ENCODE results near the gene PDZD2.
A peak's percentile ranks its signal among the peaks of the same experiment; 100 is the strongest.

Gene PDZD2

DNA sequence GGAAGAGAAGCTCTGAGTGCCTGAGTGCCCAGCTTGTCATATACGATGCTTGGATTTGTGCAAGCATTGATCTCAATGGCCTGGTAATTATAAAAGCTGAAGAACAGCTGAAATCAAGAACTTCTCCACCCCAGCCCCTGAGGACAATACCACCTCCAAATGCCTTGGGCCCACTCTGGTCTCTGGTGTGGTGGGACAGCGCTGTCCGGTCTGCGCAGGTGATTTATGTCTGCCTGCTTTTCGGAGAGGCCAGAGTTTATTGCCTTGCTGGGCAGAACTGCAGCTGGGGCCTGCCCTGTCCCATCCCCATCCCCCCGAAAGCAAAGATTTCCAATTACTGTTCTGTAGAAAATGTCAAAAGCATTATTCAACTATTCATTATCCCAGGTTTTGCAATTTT, 1.1 kb upstream of the PDZD2 start:
- DNase-seq, result no peak

DNA sequence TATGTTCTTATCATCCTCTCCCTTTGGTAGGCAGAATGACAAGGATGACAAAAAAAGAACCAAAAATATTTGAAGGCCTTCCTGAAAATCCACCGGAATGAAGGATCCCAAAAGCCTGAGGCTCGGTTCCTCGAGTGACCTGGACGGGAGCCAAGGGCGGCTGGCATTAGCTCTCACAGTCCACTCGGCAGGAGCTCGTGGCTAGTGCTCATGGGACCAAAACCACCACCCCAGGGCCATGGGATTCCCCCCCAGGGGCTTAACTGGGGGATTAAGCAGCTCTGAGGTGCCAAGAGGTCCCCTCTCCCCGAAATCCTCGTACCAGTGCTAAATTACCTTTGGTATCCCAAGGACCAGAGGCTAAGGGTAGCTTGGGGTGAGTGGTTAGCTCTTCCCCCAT, 586 bp upstream of the PDZD2 start:
- DNase-seq, result peak in 17 of 56 donors; percentile 12 to 62 (median 47)

DNA sequence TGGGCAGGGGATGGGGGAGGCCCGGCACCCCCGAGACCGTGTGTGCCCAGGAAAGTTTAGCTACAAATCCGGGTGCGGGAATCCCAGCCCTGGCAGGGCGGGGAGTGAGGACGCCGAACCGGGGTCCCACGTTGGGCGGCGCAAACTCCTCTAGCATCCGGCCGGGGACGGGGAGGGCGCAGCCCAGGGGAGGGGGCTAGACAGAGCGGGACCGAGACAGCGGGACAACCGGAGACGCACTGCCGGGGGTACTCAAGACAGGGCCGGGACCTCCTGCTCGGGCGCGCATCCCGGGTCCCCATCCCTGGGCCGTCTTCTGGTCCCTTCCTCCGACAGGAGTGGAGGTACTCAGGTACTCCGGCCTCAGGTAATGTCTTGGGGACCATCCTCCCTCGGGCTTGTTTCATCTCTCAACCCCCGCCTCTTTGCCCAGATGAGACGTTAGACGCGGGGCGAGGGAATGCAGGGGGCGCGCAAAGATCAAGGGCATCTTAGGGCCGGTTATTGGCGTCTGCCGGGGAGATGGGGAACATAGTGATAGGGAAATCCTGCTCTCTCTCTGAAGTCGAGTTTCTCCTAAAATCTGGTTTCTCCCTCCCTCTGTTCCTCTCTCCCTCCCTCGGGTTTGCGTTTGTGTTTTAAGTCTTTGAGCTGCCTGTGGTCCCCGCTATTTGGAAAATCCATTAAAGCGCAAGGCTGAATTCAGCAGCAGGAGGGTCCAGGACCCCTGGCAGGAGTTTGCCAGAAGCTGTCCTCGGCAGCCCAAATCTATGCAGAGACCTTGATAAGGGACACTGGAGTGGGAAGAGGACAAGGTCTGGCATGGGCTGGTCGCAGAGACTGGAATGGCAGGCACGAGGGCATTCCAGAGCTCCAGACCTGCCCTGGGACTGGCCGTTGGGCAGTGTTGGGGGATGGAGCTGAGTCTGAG, 815 bp downstream of the PDZD2 start:
- DNase-seq, result peak in 22 of 56 donors; percentile 14 to 57 (median 39)

DNA sequence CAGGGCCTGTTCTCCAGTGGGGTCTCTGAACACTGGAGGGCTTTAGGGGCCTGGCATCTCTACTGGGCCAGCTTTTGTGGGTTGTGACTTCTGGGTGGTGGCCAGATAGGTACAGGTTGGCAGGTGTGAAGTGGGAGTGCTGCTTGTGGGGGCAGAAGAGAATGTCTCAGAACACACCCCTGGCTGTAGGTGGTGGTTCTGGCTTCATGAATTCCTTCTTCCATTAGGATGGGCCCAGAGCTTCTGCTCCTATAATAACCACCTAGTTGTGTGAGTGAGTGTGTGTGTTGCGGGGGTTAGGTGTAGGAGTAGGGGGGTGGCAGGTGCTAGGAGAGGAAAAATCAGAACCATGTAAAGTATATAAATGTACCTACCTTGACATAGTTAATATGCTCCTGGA, 1.6 kb downstream of the PDZD2 start:
- peak in 9 of 56 donors; percentile 15 to 51 (median 35) for DNase-seq

DNA sequence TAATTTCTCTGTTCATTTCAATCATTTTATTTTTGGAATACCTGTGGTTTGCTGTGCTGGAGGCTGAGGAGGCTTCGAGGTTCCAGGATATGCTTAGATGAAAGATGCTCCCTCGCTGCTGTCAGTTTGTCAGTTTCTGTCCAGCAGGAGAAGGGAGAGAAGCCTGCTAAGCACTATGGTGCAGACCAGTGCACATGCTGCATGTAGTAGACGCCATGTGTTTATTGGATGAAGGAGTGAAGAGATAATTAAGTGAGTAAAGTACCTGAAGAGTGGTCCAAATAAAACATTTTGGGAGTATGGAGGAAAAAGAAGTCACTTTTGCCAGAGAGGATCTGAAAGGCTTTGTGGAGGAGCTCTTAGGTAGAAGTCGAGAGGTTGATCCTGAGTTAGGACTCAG, 2.1 kb downstream of the PDZD2 start:
- no peak for DNase-seq

DNA sequence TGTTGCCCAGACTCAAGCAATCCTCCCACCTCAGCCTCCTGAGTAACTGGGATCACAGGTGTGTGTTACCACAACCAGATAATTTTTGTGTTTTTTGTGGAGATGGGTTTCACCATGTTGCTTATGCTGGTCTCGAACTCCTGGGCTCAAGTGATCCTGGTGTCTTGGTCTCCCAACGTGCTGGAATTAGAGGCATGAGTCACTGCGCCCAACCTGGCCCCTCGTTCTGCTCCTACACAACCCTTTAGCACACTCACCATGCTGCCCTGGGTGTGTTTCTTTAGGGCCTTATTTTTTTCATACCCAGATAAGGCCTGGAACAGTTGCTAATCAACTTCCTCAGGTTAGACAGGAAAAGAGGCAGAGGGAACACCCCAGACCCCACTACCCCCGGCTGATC, 2.6 kb downstream of the PDZD2 start:
- no peak for DNase-seq

DNA sequence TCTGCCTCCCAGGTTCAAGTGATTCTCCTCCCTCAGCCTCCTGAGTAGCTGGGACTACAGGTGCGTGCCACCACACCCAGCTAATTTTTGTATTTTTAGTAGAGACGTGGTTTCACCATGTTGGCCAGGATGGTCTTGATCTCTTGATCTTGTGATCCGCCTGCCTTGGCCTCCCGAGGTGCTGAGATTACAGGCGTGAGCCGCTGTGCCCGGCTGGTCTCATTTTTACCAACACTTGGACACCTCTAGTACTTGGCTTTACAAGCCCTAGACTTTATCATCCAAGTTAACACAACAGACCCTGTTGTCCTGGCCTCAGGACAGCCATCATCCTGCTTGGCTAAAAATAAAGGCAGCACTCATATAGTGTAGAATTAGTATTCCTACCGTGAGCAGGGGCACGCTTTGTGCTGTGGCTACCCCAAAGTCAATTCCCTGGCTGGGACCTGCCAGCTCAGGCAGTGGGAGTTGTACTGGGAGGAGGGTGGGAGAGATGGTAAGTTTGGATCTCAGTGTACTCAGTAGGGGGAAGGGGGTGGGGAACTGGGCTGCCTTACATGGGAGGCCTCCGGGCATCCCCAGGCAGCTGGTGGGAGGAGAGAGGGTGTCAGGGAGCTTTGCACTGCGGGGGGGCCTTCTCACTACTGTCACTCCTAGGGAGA, 6.6 kb downstream of the PDZD2 start:
- DNase-seq, result peak in 10 of 56 donors; percentile 4 to 35 (median 16)

DNA sequence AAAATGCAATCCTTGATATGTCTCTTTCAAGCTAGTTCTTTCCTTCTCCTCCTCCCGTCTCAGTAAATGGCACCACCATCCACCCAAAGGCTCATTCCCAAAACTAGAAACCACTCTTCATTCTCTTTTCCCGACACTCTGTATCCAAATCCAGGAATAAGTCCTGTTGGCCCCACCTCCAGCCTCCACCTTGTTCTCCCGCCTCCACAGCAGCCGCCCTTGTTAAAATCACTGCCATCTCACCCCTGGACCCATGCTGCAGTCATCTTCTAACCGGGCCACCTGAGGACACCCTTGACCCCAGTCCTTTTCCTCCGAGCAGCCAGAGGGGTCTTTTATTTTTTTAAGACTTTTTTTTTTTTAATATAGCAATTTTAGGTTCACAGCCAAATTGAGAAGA, 9.4 kb downstream of the PDZD2 start:
- DNase-seq, result no peak

DNA sequence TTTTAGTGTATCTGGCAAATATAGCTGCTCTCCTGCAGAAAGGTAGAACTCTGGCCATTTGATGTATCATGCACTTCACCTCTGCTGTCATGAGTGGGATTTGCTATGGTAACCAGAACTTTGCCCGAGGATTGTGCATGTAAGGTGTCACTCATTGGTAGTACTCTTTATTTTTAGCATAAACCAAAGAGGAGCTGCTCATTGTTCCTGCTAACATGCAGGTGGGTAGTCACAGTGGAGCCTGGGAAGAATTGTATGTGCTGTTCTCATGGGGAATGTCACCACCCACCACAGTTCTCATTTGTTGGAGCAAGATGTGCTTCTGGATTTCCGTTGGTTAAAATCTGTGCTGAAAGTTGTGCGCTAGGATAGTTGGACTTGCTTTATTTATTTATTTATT, 12.3 kb downstream of the PDZD2 start:
- peak in 22 of 56 donors; percentile 9 to 84 (median 50) for DNase-seq

DNA sequence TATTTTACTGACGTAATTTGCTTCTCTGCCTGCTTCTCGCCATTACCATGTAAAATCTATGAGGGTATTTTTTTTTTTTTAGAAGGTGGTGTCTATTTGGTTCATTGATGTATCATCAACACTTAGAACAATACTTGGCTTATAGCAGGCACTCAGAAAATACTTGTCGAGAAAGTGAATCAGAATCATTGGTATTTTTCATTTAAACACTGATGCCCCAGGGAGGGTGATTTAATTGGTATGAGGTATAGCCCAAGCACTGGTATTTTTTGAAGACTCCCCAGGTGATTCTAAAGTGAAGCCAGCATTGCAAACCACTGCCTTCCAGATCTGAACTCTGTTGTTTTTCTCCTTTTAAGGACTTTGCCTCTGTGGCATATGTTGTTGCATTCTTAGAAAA, 16.6 kb downstream of the PDZD2 start:
- DNase-seq, result no peak

DNA sequence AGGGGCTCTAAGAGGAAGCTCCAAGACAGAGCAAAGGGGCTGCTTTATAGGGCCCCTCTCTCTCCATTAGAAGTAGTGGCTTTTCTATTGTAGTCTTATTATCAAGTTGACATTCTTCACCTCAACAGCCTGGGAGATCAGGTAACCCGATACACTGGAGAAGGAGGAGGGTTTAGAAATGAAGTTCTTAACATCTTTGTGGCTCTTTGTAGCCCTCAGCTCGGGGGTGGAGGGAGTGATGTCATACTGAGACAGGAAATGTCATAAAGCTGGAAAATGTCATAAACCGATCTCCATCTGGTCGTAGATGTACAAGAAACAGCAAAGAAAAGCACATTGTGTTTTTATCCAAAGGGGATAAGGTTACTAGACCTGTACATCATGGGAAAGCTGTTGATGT, 17.9 kb downstream of the PDZD2 start:
- no peak for DNase-seq

DNA sequence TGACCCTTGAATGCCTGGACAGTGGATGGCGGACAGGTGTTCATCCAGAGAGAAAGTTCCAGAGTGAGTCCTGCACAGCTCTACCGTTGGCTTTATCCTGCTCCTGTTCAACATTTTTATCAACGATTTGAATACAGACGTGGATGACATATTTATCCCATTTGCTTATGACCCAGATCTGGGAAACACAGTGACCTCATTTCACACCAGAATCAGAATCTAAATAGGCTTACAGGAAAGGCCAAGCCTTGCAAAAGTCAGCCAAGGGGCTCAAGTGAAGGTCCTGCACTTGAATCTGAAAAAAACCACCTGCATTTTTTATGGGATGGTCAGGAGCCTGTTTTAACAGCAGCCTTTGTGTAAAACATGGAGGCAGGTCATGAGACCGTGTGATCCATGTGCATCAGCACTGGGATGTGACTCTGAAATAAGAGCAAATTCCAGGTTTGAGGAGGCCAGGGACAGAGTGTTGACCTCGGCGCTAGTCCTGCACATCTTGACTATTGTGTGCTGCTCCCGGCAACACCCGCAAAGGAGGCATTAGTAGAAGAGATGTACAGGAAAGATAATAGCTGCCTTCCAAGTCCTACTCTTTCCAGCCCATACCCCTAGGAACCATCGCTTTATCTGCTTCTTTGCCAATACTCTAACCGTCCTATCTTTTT, 18.5 kb downstream of the PDZD2 start:
- no peak for DNase-seq

DNA sequence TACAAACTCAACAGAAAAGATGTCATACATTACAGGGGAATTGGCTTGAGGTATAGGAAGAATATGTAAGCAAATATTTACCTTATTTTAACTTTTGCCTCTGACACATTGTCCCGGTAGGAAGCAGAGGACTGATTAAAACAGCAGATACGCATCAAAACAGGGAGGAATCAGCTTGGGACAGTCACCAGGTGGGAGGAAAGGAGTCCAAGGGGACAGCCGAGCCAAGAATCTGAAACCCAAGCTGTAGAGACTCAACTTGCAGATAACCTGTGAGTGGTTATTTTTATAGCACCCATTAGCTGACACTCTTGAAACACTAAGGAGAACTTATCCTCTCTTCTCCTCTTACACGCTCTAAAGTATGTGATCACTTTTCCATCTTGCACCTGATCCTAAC, 22.3 kb downstream of the PDZD2 start:
- no peak for DNase-seq

DNA sequence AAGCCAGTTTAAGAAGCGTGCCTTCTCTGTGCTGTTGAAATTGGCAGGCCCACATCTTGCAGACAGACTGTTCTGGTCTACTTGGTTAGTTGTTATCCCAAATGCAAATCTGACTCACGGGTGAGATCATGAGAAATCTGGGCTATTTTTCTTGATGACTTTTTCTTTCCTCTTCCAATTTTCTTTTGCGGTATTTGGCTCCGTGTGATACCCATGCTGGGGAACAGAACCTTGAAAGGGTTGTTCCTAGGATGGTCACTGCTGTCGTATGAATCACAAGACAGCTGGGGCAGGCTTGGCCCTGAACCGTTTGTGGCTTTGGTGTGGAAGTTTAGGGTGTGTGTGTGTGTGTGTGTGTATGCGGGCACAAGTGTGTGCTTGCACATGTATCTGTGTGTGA, 24.6 kb downstream of the PDZD2 start:
- DNase-seq, result no peak

DNA sequence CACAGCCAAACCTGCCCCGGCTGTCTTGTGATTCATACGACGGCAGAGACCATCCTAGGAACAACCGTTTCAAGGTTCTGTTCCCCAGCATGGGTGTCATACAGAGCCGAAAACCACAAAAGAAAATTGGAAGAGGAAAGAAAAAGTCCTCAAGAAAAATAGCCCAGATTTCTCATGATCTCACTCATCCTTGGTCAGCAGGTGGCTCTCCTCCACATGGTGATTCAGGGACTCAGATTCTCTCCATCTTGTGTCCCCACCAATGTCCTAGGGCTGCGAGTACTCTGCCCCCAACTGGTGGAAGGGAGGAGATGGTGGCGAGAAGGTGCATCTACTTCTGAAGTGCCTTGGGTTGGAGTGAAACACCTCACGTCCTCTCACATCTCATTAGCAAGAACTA, 25.6 kb downstream of the PDZD2 start:
- DNase-seq, result no peak

DNA sequence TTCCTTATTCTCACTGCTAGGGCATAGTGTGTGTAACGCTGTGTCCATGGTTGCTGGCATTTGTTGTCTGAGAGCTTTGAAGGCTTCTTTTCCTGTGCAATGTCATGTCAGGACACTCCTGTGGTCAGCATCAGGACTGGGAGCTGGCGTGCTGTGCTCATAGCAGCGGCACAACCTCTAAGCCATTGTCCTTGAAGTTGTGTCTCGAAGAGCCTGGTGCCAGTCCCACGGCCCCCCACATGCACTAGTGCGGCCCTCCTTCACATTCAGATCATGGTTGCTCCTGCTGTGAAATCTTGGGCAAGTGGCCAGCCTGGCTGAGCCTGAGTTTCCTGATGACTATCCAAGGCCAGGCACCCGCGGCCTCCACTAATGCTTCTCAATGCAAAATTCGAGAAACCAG, 32.4 kb downstream of the PDZD2 start:
- DNase-seq, result peak in 44 of 56 donors; percentile 1 to 84 (median 21)

DNA sequence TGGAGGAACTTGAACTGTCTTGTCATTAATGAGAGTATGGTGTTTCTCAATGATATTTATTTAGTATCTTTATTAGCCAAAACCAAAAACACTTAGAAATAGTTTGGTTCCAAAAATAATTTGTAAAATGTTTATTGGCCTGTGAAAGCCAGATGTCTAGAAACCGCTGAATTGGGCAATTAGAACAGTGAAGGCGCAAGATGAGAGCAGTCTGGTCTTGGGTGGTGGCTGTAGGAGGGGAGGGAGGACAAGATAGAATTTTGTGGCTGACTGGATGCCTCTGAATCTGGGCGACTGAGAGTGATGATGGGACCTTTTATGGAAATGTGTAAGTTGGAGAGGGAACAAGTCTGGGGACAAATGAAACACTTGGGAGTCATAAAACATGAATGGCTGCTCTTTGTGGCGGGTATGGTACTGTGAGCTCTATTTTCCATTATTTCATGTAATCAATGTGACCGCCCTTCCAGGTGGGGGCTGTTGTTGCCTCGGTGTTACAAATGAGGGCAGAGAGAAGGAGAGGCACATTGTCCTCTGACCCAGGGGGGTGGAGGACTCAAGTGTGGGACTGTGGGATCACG, 35.5 kb downstream of the PDZD2 start:
- DNase-seq, result no peak

DNA sequence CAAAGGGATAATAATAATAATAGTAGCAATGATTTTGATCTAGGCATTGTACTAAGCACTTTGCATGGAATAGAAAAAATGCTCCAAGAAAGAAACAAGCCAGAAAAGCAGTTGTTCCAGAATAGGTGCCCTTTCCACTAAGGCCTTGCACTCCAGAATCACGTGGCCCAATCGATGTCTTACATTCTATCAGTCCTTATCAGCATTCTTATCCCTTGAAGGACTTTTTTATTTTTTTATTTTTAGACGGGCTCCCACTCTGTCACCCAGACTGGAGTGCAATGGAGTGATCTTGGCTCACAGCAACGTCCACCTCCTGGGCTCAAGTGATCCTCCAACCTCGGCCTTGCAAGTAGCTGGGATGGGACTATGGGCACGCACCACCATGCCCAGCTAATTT, 36.5 kb downstream of the PDZD2 start:
- no peak for DNase-seq

DNA sequence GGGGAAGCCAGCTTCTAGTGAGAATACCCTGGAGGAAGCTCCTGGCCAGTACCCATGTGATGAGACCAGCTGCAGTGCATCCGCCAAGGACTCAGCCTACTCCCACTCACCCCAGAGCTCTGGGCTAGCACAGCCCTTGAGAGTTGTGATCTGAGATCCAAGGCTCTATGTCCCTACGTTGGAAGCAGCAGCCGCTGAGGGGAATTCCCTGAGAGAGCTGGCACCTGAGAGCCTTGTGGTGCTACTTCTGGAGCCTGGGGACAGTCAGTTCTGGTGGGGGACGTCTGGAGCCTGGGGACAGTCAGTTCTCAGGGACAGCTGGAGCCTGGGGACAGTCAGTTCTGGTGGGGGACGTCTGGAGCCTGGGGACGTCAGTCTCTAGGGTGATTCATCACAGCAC, 39.2 kb downstream of the PDZD2 start:
- no peak for DNase-seq

DNA sequence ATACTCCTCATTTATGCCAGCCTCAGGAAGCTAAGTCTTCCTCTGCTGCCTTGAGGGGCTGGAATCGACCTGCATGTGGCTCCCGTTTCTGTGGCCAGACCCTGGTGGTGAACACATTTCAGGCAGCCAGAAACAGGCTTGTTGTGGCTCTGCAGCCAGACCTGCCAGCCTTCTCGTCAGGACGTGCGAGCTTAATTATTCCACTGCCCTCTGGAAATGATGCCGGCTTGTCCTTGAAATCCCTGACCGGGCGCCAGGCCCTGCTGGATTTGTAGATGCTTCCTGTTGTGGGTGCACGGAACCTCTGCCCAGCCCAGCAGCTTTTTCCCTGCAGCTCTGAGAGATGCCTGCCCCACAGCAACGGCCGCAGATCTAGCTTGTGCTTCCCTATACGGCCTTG, 41.6 kb downstream of the PDZD2 start:
- DNase-seq, result peak in 29 of 56 donors; percentile 4 to 60 (median 16)

DNA sequence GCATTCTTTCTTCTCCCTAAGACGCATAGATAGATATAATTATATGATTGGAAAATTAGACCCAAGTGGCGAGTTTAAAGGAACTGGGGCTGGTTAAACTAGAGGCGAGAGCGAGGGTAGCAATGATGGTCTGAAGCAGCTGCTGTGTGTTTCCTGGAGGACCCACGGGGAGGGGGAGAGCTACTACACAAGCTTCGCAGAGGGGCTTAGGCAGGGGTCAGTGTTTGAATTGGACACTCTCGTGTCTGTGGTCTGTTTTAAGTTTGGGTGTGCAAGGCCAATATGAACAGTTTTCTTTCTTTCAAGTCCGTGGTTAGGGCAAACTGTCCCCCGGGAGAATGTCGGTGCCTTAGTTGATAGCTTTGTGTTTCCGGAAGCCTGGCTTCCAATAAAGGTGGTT, 43.1 kb downstream of the PDZD2 start:
- no peak for DNase-seq

DNA sequence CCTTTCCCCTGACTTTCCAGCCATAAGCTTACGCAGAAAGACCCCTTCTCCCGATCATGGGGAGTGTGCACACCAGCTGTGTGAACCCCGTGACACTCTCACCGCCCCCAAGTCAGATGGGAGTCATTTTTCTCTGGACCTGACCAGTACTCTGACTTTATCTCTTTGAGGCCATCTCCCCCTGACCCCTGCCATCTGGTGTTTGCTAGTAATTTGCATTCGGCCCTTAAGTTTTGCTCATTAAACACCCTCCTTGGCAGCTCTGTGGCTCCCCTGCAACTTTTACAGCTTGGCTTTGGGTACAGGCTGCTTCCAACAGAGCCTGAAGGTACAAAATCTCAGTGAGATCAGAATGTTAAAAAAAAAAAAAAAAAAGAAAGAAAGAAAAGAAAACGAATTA, 43.9 kb downstream of the PDZD2 start:
- DNase-seq, result no peak

Data from nucleus accumbens (tissue), 56 donors.